Right ventricle myocardium superior (tissue), 1 donor: ENCODE data around the gene MAP3K14. TPM values are rescaled to one million over a fixed set of nuclear protein-coding genes. Genes with fewer than 3 reads are reported as not detected.
"Not testable (repeated sequence)": the region's sequence is repeated elsewhere in the genome, so short reads cannot be mapped to it uniquely, and the experiment has no call there.

Experiments
- ATAC-seq: fragments of 200-7000 bp; cut with Tn5 transposase; one replicate; pipeline ENCODE4 v1.9.1; 2020; ENCODE audit warnings: mild to moderate bottlenecking; ENCODE audit not compliant: poor library complexity
- DNase-seq: peaks from one replicate; pipeline ENCODE4 v3.0.0-alpha.2; 2020
- intact Hi-C: fragments of 100-400 bp; cut with DNase I; formaldehyde crosslinking; loops from one replicate; pipeline ENCODE4 v1.11.2; 2022
- total RNA-seq: library from RNA; stranded (reverse); fragmentation: NEBNext Ultra II Directional; extraction: Animal tissue kit (Norgen Biotek cat#: 25700); gene quantifications from one replicate; pipeline ENCODE4 v1.2.1, GENCODE V29; 2021
- donor health status: DM: no; HTN: yes; CAD: no; lungs with severe emphysema.

Gene MAP3K14
- total RNA-seq, 1 donor from 2014 or later = 12.2 TPM

DNA sequence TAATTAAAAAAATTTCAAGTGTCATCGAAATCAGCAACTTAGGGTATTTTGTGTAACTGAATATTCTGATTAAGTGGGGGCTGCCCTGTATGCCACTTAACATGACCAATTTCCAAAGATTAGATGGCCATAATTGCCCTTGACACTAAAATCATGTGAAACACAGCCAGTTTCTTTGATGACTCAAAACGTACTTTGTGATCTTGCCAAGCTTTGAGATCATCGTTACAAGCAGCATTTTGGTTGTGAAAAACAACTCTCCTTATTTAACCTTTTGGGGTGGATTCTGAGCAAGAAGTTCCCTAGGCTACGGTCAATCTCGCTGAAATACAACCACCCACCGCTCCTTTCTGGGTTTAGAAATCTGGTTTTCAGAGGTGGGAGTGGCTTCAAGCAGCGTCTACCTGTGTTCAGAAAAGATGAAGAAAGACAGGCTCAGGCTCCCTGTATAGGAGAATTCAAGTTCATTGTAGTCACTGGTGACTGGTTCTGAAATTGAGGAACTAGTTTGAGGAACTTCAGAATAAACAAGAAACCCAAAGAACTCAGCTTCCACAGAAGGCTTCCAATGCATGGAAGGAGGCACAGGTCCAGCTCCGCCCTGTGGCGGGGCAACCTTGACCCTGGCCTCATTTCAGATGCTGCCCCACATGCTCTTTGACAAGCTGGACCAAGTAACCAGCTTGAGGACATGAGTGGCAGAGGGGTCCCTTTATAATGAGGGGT, 9.4 kb downstream of the MAP3K14 start:
- ATAC-seq = peak; percentile 26
- DNase-seq = peak; percentile 68
- intact Hi-C loops = no loop called here

DNA sequence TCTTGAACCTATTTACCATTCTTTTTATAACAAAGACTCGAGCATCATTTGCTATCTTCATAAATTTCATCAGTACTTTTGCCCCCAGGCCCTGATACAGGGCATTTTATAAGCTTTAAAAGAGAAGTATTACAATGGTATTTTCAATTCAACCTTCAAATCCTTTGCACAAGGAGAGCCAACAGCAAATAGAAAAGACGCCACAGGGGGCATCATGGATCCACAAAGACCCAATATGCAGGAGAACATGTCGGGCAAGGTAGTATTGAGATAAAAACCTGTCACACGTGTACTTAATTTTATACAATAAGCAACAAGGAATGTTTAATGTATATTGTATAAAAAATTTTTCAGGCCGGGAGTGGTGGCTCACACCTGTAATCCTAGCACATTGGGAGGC, 10.2 kb downstream of the MAP3K14 start:
- ATAC-seq = no peak
- no peak for DNase-seq
- intact Hi-C loops = no loop called here

DNA sequence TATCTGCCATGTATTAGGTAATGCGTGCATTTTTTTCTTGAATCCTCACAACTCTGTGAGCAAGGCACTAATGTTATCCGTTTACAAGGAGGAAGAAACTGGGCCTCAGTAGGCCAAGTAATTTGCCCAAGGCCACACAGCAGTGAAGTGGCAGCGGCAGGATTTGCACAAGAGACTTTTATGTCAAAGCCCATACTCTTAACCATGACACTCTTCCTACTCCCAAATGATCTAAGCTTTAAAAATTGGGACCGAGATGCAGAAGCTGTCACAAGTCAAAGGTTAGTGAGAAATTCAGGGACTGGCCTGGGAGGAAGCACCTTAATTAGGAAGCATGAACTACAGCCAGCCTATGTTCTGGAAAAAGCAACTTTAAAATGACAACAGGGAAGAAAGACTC, 10.7 kb downstream of the MAP3K14 start:
- no peak for ATAC-seq

DNA sequence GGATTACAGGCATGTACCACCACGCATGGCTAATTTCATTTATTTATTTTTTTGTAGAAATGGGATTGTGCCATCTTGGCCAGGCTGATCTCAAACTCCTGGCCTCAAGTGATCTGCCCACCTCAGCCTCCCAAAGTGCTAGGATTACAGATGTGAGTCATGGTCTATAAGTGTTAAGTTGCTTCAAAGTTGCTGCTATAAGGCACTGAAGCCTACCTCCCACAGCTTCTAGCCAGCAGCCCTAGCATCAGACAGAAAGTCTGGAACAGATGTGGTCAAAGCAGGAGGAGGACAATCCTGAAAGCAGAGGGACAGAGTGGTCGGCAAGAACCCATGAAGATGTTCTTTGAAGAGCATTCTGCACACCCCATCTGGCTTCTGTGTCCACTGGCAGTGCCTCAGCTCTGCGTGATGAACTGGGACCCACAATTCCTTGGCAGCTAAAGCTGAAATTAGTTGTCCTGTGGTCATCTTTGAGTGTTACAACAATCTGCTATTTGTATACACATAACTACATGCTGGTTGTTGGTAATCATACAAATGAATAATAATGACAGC, 11.2 kb downstream of the MAP3K14 start:
- intact Hi-C loops = no loop called here
- ATAC-seq = no peak
- DNase-seq = no peak

More for the DNA sequence above, 10.7 kb downstream of the MAP3K14 start:
- no peak for DNase-seq
- intact Hi-C loops = no loop called here

DNA sequence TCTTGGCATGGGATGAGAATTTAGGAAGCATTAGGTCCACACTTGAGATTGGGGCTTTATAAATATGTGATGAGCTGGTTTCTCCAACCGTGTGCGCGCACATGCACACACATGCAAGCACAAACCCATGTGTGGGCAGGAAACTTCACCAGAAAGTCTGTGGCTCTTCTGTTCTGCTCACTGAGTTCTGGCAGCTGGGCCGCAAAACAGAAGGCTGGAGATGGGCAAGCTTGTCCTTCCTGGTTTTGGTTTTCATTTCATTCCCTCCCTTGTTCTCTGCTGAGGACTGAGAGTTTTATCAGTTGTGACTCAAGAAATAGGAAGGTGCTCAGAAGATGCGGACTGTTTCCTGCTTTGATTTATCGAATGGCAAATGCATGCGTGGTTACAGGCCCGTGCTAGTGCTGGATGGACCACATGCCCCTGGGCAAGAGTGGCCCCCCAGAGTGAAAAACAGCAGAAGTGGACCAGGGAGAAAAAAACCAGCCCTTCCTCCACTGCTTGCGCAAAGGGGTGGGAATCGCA, 14.1 kb downstream of the MAP3K14 start:
- DNase-seq (no peak), ATAC-seq (peak; percentile 29)
- intact Hi-C loops = no loop called here

DNA sequence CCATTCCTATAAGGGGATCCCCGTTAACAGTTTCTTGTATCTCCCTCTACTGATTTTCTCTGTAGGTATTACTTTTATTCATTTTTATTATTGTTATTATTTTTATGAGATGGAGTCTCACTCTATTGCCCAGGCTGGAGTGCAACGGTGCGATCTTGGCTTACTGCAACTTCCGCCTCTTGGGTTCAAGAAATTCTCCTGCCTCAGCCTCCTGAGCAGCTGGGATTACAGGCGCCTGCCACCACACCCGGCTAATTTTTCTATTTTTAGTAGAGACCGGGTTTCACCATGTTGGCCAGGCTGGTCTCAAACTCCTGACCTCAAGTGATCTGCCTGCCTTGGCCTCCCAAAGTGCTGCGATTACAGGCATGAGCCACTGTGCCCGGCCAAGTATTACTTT, 14.6 kb downstream of the MAP3K14 start:
- intact Hi-C loops, DNase-seq, ATAC-seq: not testable (repeated sequence)

DNA sequence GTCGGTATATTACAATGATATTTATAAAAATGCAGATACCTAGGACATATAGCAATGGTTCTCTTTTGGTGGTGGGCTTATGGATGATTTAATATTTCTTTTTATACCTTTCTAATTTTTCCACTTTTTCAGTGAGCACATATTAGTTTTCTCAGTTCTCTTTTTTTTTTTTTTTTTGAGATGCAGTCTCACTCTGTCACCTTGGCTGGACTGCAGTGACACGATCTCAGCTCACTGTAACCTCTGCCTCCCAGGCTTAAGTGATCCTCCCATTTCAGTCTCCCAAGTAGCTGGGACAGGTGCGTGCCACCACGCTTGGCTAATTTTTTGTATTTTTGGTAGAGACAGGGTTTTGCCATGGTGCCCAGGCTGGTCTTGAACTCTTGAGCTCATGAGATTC, 15.1 kb downstream of the MAP3K14 start:
- intact Hi-C loops = no loop called here
- ATAC-seq (no peak), DNase-seq (peak; percentile 20)

DNA sequence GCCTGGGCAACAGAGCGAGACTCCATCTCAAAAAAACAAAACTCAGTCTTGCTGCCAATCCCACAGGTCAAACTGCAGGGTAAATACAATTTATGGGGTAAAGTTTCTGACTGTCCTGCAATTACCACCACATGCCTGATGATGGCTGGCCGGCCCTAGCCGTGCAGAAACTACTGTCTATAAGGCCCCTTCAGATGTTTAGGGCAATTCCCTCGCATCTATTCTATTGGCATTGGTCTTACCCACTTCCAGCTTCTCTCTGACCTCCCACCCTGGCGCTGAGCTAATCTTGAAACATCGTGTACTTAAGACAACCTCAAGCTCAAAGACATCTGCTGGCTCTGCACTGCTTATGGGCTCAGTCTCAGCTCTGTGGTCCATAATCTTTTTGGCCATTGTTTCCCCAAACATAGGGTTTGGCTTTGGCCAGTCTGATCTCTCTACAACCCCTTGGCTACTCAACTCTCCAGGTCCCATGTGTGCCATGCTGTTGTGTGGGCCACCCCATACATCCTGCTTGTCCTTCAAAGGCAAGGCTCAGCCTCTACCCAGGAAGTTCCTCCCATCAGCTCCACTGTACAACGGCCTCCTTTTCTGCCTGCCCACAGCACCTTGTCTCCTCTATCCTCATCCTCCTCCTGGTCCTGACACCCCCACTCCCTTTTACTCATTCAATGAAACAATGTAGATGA, 16.6 kb downstream of the MAP3K14 start:
- ATAC-seq = no peak
- intact Hi-C loops = no loop called here
- peak; percentile 36 for DNase-seq

DNA sequence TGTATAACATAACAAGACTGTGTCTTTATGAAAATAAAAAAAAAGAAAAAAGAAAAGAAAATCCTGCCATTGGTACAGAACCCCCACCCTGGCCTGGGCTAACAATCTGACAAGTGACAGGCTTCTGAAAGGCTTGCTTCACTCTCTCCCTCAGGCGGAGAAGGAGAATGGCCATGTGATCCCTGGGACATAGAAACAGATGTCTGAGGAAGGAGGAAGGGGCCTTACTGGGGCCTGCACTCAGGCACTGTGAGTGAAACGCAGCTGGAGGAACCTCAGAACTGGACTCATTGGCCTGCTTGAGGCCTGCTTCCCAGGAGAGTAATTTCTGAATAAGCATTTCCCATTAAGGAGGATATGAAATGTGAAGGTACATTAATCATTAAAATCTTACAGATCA, 17.5 kb downstream of the MAP3K14 start:
- DNase-seq = peak; percentile 44
- intact Hi-C loops = no loop called here
- peak; percentile 49 for ATAC-seq

DNA sequence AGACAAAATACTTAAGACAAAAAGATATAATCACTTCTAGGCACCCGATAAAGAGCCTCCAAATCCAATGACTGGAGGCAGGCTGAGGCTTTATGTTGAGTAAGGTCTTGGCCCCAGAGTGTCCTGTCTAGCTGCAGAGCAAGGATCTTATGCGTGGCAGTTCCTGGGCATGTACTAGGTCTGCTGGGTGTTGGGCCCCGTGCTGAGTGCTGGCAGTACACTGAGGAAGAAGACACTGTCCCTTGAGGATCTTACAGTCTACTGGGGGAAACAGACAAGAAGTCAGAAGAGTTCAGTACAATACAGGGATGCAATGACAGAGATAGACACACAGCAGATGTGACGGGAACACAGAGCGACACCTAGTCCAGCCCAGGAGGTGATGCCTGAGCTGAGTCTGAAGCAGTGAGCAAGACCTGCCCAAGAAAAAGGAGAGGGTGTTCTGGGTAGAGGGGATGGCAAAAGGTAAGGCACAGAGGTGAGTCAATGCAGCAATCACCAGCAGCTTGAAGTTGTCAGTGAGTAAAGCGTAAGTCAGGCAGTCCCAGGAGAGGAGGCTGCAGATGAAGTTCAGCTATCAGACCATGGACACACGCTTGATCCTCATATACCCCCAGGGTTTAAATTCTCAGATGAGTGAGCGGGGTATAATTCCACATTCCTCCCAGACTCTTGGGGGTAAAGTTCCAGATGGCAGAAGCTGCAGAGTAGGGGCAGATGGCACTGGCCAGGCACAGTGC, 18.1 kb downstream of the MAP3K14 start:
- peak; percentile 46 for DNase-seq
- intact Hi-C loops = no loop called here
- ATAC-seq = no peak

DNA sequence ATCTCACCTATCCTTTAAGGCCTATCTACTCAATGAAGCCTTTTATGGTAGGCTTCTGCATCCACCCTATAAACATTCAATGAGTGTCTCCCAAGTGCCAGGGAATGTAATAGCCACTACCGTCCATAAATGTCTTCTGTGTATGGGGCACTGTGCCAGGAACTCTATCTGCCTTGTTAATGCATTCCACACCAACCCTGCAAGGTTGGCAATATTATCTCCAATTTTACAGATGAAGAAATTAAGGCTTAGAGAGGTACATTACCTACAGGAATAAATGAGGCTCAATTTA, 20.0 kb downstream of the MAP3K14 start:
- ATAC-seq (no peak), DNase-seq (no peak)
- intact Hi-C loops = no loop called here

DNA sequence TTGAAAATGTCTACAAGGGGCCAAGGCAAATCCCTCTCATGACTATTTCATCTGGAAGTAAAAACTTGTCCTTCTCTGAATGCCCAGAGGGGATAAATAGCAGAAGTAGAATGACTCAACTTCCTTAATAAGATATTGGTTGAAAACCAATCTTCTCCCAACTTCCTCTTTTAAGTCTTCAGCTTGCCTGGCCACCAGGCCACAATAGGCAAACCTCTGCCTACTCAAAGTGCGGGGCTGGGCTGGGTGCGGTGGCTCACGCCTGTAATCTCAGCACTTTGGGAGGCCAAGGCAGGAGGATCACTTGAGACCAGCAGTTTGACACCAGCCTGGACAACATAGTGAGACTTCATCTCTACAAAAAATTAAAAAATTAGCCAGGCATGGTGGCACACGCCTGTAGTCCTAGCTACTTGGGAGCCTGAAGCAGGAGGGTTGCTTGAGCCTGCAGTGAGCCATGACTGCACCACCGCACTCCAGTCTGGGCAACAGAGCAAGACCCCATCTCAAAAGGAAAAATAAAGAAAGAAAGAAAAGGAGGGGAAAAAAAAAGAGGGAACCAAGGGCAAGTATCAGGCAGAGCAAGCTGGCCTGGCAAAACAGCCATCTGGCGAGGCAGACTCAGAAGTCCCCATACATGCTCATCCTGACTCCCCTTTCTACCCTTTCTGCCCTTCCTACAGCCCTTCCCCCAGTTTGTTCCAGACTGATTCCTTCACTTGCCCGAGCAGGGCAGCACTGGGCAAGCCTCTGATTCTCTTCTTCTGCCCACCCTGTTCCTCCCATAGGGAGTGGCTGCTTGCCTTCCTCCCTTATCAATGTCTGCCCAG, 20.6 kb downstream of the MAP3K14 start:
- peak; percentile 58 for DNase-seq
- no peak for ATAC-seq
- intact Hi-C loops = no loop called here

DNA sequence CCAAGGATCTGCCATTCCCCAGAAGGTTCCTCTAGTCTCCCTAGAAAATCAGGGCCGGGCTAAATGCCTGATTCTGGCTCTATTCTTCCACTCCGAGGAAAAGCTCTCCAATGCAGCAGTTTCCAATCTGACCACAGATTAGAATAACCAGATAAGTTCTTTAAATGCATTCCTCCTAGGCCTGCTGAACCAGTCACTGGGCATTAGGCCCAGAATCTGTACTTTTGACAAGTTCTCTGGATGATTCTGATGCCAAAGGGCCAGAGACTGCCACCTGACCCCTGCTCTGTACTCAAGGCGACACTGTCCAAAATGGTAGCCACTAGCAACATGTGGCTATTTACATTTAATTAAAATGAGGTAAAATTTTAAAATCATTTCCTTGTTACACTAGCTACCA, 22.3 kb downstream of the MAP3K14 start:
- ATAC-seq (peak; percentile 63), DNase-seq (peak; percentile 45)
- intact Hi-C loops = no loop called here

DNA sequence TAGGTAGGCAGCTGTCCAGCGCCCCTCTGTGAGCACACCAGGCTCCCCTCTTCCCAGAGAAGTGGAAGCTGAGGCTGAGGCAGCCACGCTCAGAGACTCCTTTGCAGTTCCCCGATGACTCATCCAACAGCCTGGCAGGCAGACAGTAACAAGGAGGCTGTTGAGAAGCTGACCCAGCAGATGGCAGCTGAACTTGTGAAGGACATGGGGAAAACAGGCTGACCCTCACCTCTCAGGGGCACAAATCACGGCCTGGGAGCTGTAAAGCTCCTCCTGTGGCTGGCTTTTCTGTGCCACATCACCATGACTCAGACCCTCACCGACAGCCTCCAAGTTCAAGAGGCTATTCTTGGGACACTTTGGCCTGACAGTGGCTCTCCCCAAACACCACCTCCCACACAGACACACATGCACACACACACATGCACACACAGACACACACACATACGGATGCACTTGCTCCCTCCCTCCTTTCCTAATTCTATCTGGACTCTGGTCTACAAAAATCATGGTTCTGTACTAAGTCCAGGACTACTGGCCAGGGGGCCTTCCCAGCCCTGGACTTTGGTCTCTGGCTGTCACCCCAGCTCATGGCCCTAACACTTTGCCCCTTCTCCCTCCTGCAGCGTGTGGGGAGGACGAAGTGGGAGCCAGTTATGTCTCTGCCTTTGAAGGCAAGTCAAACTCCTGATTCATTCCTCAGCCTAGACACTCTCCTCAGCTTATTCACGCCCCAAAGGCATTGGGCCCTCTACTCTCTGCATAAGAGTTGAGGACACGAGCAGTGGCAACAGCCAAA, 23.2 kb downstream of the MAP3K14 start:
- DNase-seq (peak; percentile 88), ATAC-seq (peak; percentile 67)
- intact Hi-C loops = no loop called here

DNA sequence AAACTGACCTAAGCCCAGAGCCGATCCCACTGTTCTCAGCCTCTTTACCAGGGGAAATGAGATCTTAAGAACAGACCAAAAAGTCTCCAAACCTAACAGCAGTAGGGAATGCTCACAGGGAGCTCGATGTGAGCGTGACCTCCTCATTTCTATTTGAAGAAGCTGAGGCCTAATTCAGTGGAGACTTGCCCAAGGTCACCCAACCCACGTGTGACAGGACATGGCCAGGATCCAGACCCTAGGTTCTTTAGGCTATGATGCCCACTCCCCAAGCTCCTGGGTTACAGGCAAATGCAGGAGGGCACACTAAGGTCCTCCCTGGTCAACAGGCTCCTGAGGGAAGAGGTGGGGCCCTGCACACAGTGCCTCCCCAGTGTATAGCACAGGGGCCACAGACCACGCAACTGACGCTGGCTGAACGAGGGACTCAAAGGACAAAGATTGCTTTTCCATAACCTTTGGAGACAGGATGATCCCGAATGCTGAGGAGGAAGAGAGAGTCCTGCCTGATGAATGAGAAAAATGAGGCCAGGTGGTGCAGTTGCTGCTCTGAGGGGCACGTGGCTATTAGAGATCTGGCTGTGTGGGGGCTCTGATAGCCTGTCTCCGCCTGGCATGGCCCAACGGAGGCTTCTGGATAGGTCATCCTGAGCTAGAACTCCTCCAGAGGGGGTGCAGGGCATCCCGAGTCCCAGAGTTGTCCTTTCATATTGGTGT, 24.0 kb downstream of the MAP3K14 start:
- ATAC-seq (no peak), DNase-seq (peak; percentile 24)
- intact Hi-C loops = no loop called here

DNA sequence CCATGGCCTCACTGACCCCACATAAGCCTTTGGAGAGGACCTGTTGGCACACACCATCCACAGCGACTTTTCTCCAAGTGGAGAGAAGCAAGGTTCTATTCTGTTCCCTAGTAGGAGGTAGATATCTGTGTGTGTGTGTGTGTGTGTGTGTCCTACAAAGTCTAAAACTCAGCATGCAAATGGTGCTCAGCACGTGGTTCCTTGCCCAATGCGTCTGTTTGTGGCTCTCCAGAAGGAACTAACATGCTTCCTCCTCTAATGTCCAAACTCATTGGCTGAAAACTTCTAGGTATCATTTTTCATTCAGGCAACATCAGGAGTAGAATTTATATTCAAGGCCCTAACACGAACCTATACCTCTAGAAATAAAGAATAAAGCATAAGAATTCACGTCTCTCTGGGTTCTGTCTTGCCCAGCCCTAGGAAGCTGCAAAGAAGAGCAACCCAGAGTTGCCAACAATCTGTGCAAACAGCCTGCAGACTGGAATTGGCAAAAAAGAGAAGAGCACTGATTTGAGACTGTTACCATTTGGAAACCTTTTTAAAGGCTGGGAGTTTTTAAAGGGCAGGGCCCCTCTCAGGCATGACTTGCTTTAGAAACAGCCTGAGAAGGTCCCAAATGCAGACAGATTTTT, 25.5 kb downstream of the MAP3K14 start:
- ATAC-seq = no peak
- intact Hi-C loops = no loop called here
- peak; percentile 64 for DNase-seq

DNA sequence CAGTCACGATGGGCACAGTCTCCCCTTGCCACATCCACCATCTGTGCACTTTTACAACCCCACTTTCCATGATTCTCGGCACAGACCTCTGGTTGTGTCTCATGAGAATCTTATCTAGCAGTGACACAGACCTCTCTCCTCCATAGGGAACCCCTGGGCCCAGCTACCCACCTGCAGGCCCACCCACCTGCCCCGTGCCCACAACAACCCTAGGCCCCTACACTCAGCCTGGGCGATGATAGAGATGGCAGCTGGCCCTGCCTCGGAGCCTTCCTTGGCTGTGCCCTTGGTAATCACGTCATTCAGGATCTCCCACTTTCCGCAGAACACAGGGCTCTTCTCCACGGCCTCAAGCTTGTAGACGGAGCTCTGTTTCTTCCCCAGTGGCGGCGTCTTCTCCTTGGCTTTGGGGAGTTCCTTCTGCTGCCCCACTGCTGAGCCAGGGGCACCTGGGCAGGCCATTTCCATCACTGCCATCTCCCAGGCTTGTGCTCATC, 26.5 kb downstream of the MAP3K14 start:
- DNase-seq (no peak), ATAC-seq (no peak)
- intact Hi-C loops = no loop called here
